H1 (cell line): Measurements from ENCODE around the gene DAB2IP. TPM values are rescaled to one million over a fixed set of nuclear protein-coding genes. Genes with fewer than 3 reads are reported as not detected.
A peak's percentile ranks its signal among the peaks of the same experiment; 100 is the strongest.

ENCODE experiments used
- CTCF ChIA-PET: fragments of 300-600 bp; sonication (Branson Sonifier 250); formaldehyde crosslinking; loops from one replicate; lab custom pipeline; 2021; ENCODE audit not compliant: partially characterized antibody; lab: Charles Lee
- POLR2A ChIA-PET: fragments of 300-600 bp; sonication (Branson Sonifier 250); formaldehyde crosslinking; loops from one replicate; lab custom pipeline; 2021; ENCODE audit warnings: inconsistent platforms; ENCODE audit not compliant: partially characterized antibody; lab: Charles Lee
- DNase-seq, 2 experiments: peaks; one replicate each; pipeline versions ENCODE4 v3.0.0 to v3.0.0-alpha.2; 2010 to 2022; ENCODE audit warnings: low spot score in 2 of 2, low read depth in 1 of 2, mixed read lengths in 1 of 2
- FAIRE-seq: peaks from 2 replicates; lab custom pipeline; 2011; peaks lifted over from hg19 to GRCh38; lab: Jason Lieb, UNC
- H2AFZ ChIP-seq: 2 replicates; pipeline ENCODE4 v1.8.1; 2012; ENCODE audit warnings: low read length, inconsistent platforms
- H2AK5ac ChIP-seq: 2 replicates; pipeline ENCODE4 v1.6.1; 2013; ENCODE audit warnings: low read depth, low read length
- H2BK120ac ChIP-seq: replicated peaks from 2 replicates; pipeline ENCODE3; 2013; ENCODE audit warnings: low read depth, low read length, inconsistent platforms
- H2BK12ac ChIP-seq: 2 replicates; pipeline ENCODE4 v1.6.1; 2013; ENCODE audit warnings: low read depth, low read length
- H2BK15ac ChIP-seq: 2 replicates; pipeline ENCODE4 v1.6.1; 2013; ENCODE audit warnings: low read length
- H2BK20ac ChIP-seq: 2 replicates; pipeline ENCODE4 v1.6.1; 2013; ENCODE audit warnings: low read length
- H2BK5ac ChIP-seq: 2 replicates; pipeline ENCODE4 v1.6.1; 2013; ENCODE audit warnings: low read depth, low read length
- H3K14ac ChIP-seq: 2 replicates; pipeline ENCODE4 v1.6.1; 2013; ENCODE audit warnings: inconsistent platforms; ENCODE audit not compliant: insufficient read length
- H3K18ac ChIP-seq: 2 replicates; pipeline ENCODE4 v1.6.1; 2013; ENCODE audit warnings: low read length; ENCODE audit errors: extremely low read depth
- H3K23ac ChIP-seq: 2 replicates; pipeline ENCODE4 v1.6.1; 2013; ENCODE audit warnings: inconsistent platforms; ENCODE audit not compliant: insufficient read length
- H3K23me2 ChIP-seq: 2 replicates; pipeline ENCODE4 v1.6.1; 2013; ENCODE audit warnings: low read depth, low read length
- H3K27ac ChIP-seq: 2 replicates; pipeline ENCODE4 v1.6.1; 2011; ENCODE audit warnings: low read depth, low read length, inconsistent platforms
- H3K27me3 ChIP-seq, 4 experiments: replicated peaks in 1 of 4; 1 replicate in 1 of 4; 2 replicates in 3 of 4; pipeline versions ENCODE4 v1.6.1 to v1.8.1; 2011 to 2013; ENCODE audit warnings: low read length in 3 of 4, mild to moderate bottlenecking in 3 of 4, inconsistent platforms in 2 of 4, mixed read lengths in 2 of 4, moderate library complexity in 1 of 4; ENCODE audit not compliant: control insufficient read depth in 3 of 4, insufficient read depth in 3 of 4; ENCODE audit errors: extremely low read depth in 1 of 4
- H3K36me3 ChIP-seq, 4 experiments: 2 replicates each; pipeline versions ENCODE4 v1.6.1 to v1.8.1; 2011 to 2013; ENCODE audit warnings: mild to moderate bottlenecking in 4 of 4, low read length in 3 of 4, moderate library complexity in 2 of 4, control low read depth in 1 of 4, inconsistent platforms in 1 of 4; ENCODE audit not compliant: insufficient read depth in 4 of 4, control insufficient read depth in 2 of 4
- H3K4ac ChIP-seq: replicated peaks from 2 replicates; pipeline ENCODE3; 2013; ENCODE audit warnings: low read length, low read depth, mixed read lengths, inconsistent platforms; ENCODE audit not compliant: insufficient read length
- H3K4me1 ChIP-seq, 4 experiments: replicated peaks in 1 of 4; 1 replicate in 1 of 4; 2 replicates in 3 of 4; pipeline versions ENCODE4 v1.6.1 to v1.8.1; 2011 to 2013; ENCODE audit warnings: low read length in 3 of 4, inconsistent platforms in 2 of 4, mixed read lengths in 1 of 4; ENCODE audit not compliant: insufficient read depth in 4 of 4, control insufficient read depth in 3 of 4
- H3K4me2 ChIP-seq, 2 experiments: 2 replicates each; pipeline versions ENCODE4 v1.6.1 to v1.8.1; 2011 to 2013; ENCODE audit warnings: low read depth in 2 of 2, low read length in 2 of 2, control low read depth in 1 of 2, inconsistent platforms in 1 of 2, mild to moderate bottlenecking in 1 of 2; ENCODE audit not compliant: insufficient read depth in 1 of 2
- H3K4me3 ChIP-seq, 4 experiments: fragments of 200-600, 300-600 bp in 1 of 4; sonication (generic), shearing (Covaris generic), sonication (Bioruptor Twin) in 1 of 4; 2 replicates each; pipeline versions ENCODE4 v1.5.1 to v1.8.1; 2011 to 2016; ENCODE audit warnings: low read length in 4 of 4, low read depth in 3 of 4, control low read depth in 2 of 4, inconsistent platforms in 2 of 4, mild to moderate bottlenecking in 2 of 4, mixed read lengths in 1 of 4, moderate library complexity in 1 of 4; ENCODE audit not compliant: insufficient read depth in 2 of 4; ENCODE audit errors: extremely low read depth in 1 of 4
- H3K56ac ChIP-seq: replicated peaks from 2 replicates; pipeline ENCODE3; 2013; ENCODE audit warnings: low read depth, mild to moderate bottlenecking, mixed read lengths, low read length, inconsistent platforms; ENCODE audit not compliant: insufficient read length
- H3K79me1 ChIP-seq: 2 replicates; pipeline ENCODE4 v1.6.1; 2013; ENCODE audit warnings: low read depth, low read length, control low read depth
- H3K79me2 ChIP-seq, 2 experiments: 2 replicates each; pipeline versions ENCODE4 v1.6.1 to v1.8.1; 2012 to 2013; ENCODE audit warnings: low read length in 2 of 2, mild to moderate bottlenecking in 2 of 2, inconsistent platforms in 1 of 2; ENCODE audit not compliant: insufficient read depth in 2 of 2, control insufficient read depth in 1 of 2
- H3K9ac ChIP-seq, 4 experiments: replicated peaks in 1 of 4; 1 replicate in 1 of 4; 2 replicates in 3 of 4; pipeline versions ENCODE4 v1.6.1 to v1.8.1; 2011 to 2013; ENCODE audit warnings: low read depth in 3 of 4, low read length in 3 of 4, control low read depth in 2 of 4, mild to moderate bottlenecking in 2 of 4, moderate library complexity in 2 of 4, inconsistent platforms in 1 of 4; ENCODE audit errors: extremely low read depth in 1 of 4
- H3K9me3 ChIP-seq, 2 experiments: 2 replicates each; pipeline versions ENCODE4 v1.6.1 to v1.8.1; 2012 to 2013; ENCODE audit warnings: mild to moderate bottlenecking in 2 of 2, moderate library complexity in 2 of 2, control low read depth in 1 of 2, inconsistent platforms in 1 of 2, low read depth in 1 of 2, low read length in 1 of 2, mixed read lengths in 1 of 2; ENCODE audit not compliant: insufficient read depth in 2 of 2
- H4K20me1 ChIP-seq, 2 experiments: replicated peaks in 1 of 2; 2 replicates each; pipeline versions ENCODE3 to v1.8.1; 2011 to 2013; ENCODE audit warnings: inconsistent platforms in 2 of 2, low read length in 2 of 2, mild to moderate bottlenecking in 1 of 2; ENCODE audit not compliant: insufficient read depth in 2 of 2, control insufficient read depth in 1 of 2
- H4K5ac ChIP-seq: 2 replicates; pipeline ENCODE4 v1.6.1; 2013; ENCODE audit warnings: low read length, low read depth, mixed read lengths, inconsistent platforms; ENCODE audit not compliant: insufficient read length
- H4K8ac ChIP-seq: 2 replicates; pipeline ENCODE4 v1.8.0; 2013; ENCODE audit warnings: mild to moderate bottlenecking, moderate library complexity, low read length, inconsistent platforms; ENCODE audit not compliant: insufficient read depth; ENCODE audit errors: extremely low read depth
- H4K91ac ChIP-seq: replicated peaks from 2 replicates; pipeline ENCODE3; 2013; ENCODE audit warnings: low read length, mixed read lengths, inconsistent platforms; ENCODE audit not compliant: insufficient read length
- BCL11A ChIP-seq, 2 experiments: IDR thresholded peaks; one replicate each; pipeline ENCODE4 v1.6.1; 2011; ENCODE audit warnings: low read depth in 2 of 2, low read length in 2 of 2, mild to moderate bottlenecking in 2 of 2
- CBX8 ChIP-seq: fragments of 300-800, 300-1000 bp; sonication (generic); IDR thresholded peaks from 2 replicates; pipeline ENCODE4 v1.7.1; 2016; ENCODE audit warnings: low read depth, low read length, borderline replicate concordance
- CHD1 ChIP-seq: IDR thresholded peaks from 2 replicates; pipeline ENCODE4 v1.6.1; 2012; ENCODE audit warnings: low read depth, low read length, improper control_type of control experiment
- CREB1 ChIP-seq: IDR thresholded peaks from 2 replicates; pipeline ENCODE4 v1.6.1; 2012; ENCODE audit warnings: inconsistent platforms
- FOSL1 ChIP-seq: IDR thresholded peaks from 2 replicates; pipeline ENCODE4 v1.6.1; 2011; ENCODE audit warnings: mild to moderate bottlenecking, low read depth, low read length, moderate library complexity; ENCODE audit not compliant: insufficient read depth
- MAFK ChIP-seq: IDR thresholded peaks from 2 replicates; pipeline ENCODE4 v1.6.1; 2012; ENCODE audit warnings: low read depth, mild to moderate bottlenecking, improper control_type of control experiment, low read length
- PHF8 ChIP-seq: fragments of 200-600 bp; sonication (generic); conservative IDR thresholded peaks from 2 replicates; pipeline ENCODE4 v1.7.1; 2012; ENCODE audit warnings: low read depth, mild to moderate bottlenecking, inconsistent platforms, low read length, moderate library complexity
- POLR2A ChIP-seq, 2 experiments: IDR thresholded peaks; 1 replicate in 1 of 2; 2 replicates in 1 of 2; pipeline ENCODE4 v1.6.1; 2011; ENCODE audit warnings: low read depth in 2 of 2, low read length in 2 of 2, mild to moderate bottlenecking in 2 of 2; ENCODE audit errors: control extremely low read depth in 1 of 2
- RAD21 ChIP-seq, 2 experiments: IDR thresholded peaks in 1 of 2; conservative IDR thresholded peaks in 1 of 2; 2 replicates each; pipeline ENCODE4 v1.6.1; 2011; ENCODE audit warnings: low read depth in 2 of 2, low read length in 2 of 2, improper control_type of control experiment in 1 of 2, inconsistent platforms in 1 of 2, mild to moderate bottlenecking in 1 of 2, moderate library complexity in 1 of 2
- RNF2 ChIP-seq: fragments of 200-900, 300-1000 bp; sonication (generic); IDR thresholded peaks from 2 replicates; pipeline ENCODE4 v1.7.1; 2016; ENCODE audit warnings: borderline replicate concordance, low read depth, mild to moderate bottlenecking, antibody characterized with exemption, low read length; ENCODE audit not compliant: poor library complexity, severe bottlenecking; ENCODE audit errors: missing control alignments
- SAP30 ChIP-seq: fragments of 300-600 bp; sonication (generic); IDR thresholded peaks from 2 replicates; pipeline ENCODE4 v1.7.1; 2012; ENCODE audit warnings: low read length, moderate library complexity, mild to moderate bottlenecking, inconsistent platforms; ENCODE audit not compliant: insufficient read depth, insufficient replicate concordance
- TEAD4 ChIP-seq: IDR thresholded peaks from 2 replicates; pipeline ENCODE4 v1.6.1; 2012; ENCODE audit warnings: low read depth, low read length, inconsistent platforms, mixed read lengths
- WGBS, 2 experiments: shearing (Covaris generic) in 1 of 2; methylation state at CpG; one replicate each; pipeline versions ENCODE4 v1.1.6 to v1.1.7; 2013 to 2015; ENCODE audit warnings: low lambda C conversion rate in 2 of 2, mixed read lengths in 2 of 2, inconsistent platforms in 1 of 2, low coverage in 1 of 2, missing lambda C conversion rate in 1 of 2; ENCODE audit not compliant: insufficient replicate concordance in 2 of 2, insufficient coverage in 1 of 2, insufficient read length in 1 of 2; ENCODE audit errors: extremely low coverage in 1 of 2, missing lambda C conversion rate in 1 of 2; 5-methylcytosine and 5-hydroxymethylcytosine counted together
- polyA plus RNA-seq, 7 experiments: library from polyadenylated mRNA; depleted of rRNA in 3 of 7; stranded (reverse) in 5 of 7; unstranded in 2 of 7; fragments of >200 nt in 5 of 7; fragments of 200-250 nt in 2 of 7; gene quantifications; 1 replicate in 5 of 7; 2 replicates in 1 of 7; 4 replicates in 1 of 7; pipeline versions ENCODE4 v1.2.1 to v1.2.3, GENCODE V29; 2011 to 2013; ENCODE audit warnings: missing spikeins in 2 of 7, mixed read lengths in 2 of 7
- total RNA-seq: library from RNA; stranded (reverse); fragmentation: NEBNext Ultra II Directional; extraction: Animal tissue kit (Norgen Biotek cat#: 25700); gene quantifications from 2 replicates; pipeline ENCODE4 v1.2.1, GENCODE V29; 2021

The DAB2IP gene
- total and polyA plus RNA-seq, 2 of the 8 experiments (the other 6 are each of a cell fraction or from before 2014, with no cell fraction given), result 19.7 to 39.5 TPM

- Histone ChIP-seq H3K4ac (no peak overlapping the region), H3K36me3 (no peaks in the 10 kb centered on the region), H4K8ac (peak overlapping the region; percentile 28), H3K14ac (no peak overlapping the region), H2BK120ac (no peak overlapping the region), H3K79me1 (peaks cover 3% of the 10 kb centered on the region; the same call in 1 of the 2 replicates), H3K9me3 (no peaks in the 10 kb centered on the region), H2BK15ac (no peak overlapping the region; the same call in 1 of the 2 replicates), H3K9ac (no peak overlapping the region), H3K27ac (no peak overlapping the region), H3K23me2 (no peaks in the 10 kb centered on the region; the same call in 1 of the 2 replicates), H3K4me1 (peaks cover 6 to 24% (median 13%) of the 10 kb centered on the region in 4 experiments), H4K20me1 (peaks cover 0 to 2% of the 10 kb centered on the region in 2 experiments), H2BK5ac (no peak overlapping the region), H3K56ac (no peak overlapping the region), H3K27me3 (no peaks in the 10 kb centered on the region), H3K18ac (no peak overlapping the region; the same call in 1 of the 2 replicates), H2BK12ac (peak overlapping the region; percentile 56; the same call in 1 of the 2 replicates), H4K5ac (no peak overlapping the region), H2AFZ (no peak overlapping the region), H3K79me2 (no peaks in the 10 kb centered on the region), H2AK5ac (no peak overlapping the region), H3K23ac (no peak overlapping the region), H3K4me3 (no peak overlapping the region), H4K91ac (peak overlapping the region; percentile 40), H3K4me2 (no peak overlapping the region), H2BK20ac (no peak overlapping the region)
- FAIRE-seq, result no peak
- WGBS, 2 experiments, result 88% methylated on average over 18 of the region's 19 CpGs; no CpG with 5 or more reads in 1 of the 2 experiments
- ChIA-PET POLR2A (interaction anchor here (1.3 kb wide), 1 partner anchor 9 kb away, joined by 3 read pairs; no protein-coding TSS in a partner anchor), CTCF (interaction anchor here (0.9 to 1.2 kb wide), 2 partner anchors 200 to 272 kb away, joined by 4 read pairs; no protein-coding TSS in a partner anchor)
- DNase-seq, result no peak
- TF ChIP-seq CHD1, result no peak
- no peak for TF ChIP-seq BCL11A (IDR thresholded peaks at IDR 0.05; ENCODE audit: low read depth in 2 of 2, low read length in 2 of 2)
- TF ChIP-seq FOSL1, result no peak
- no peak for TF ChIP-seq TEAD4
- no peak for TF ChIP-seq RNF2
- no peak for TF ChIP-seq CREB1
- TF ChIP-seq MAFK, result no peak
- no peak for TF ChIP-seq CBX8
- no peak for TF ChIP-seq RAD21 (IDR thresholded peaks at IDR 0.05 in 1 of 2, conservative IDR thresholded peaks at IDR 0.05 in 1 of 2; ENCODE audit: low read depth in 2 of 2, low read length in 2 of 2)
- TF ChIP-seq SAP30, result no peak
- TF ChIP-seq POLR2A (IDR thresholded peaks at IDR 0.05; ENCODE audit: control extremely low read depth in 1 of 2, low read depth in 2 of 2, low read length in 2 of 2), result no peak
- no peak for TF ChIP-seq PHF8
Observed at GRCh38 chr9:121818016-121818661, 166.7 kb downstream of the DAB2IP start.
